ENCODE results near the gene PRSS21.

The PRSS21 gene

GRCh38 chr16:2860826-2861567 lies 44.0 kb downstream of the PRSS21 start:
- no peak for TF ChIP-seq CTCF (IDR thresholded peaks at IDR 0.05)
- Histone ChIP-seq H3K9me3 (no peaks in the 10 kb centered on the region), H3K36me3 (no peaks in the 10 kb centered on the region), H3K27me3 (peaks cover 72% of the 10 kb centered on the region), H3K27ac (no peak overlapping the region), H3K4me3 (ENCODE audit: low read depth in 1 of 2, low read length in 1 of 2) (no peak overlapping the region), H3K4me1 (ENCODE audit: control insufficient read depth in 1 of 2, insufficient read depth in 1 of 2, low read depth in 1 of 2, low read length in 1 of 2) (peaks cover 0 to 9% of the 10 kb centered on the region in 2 experiments)

GRCh38 chr16:2865651-2866050 lies 48.6 kb downstream of the PRSS21 start:
- Histone ChIP-seq H3K4me3 (ENCODE audit: low read depth in 1 of 2, low read length in 1 of 2) (no peak overlapping the region), H3K36me3 (no peaks in the 10 kb centered on the region), H3K9me3 (no peaks in the 10 kb centered on the region), H3K27me3 (peaks cover 34% of the 10 kb centered on the region), H3K27ac (no peak overlapping the region), H3K4me1 (ENCODE audit: control insufficient read depth in 1 of 2, insufficient read depth in 1 of 2, low read depth in 1 of 2, low read length in 1 of 2) (peaks cover 12 to 13% of the 10 kb centered on the region in 2 experiments)
- no peak for TF ChIP-seq CTCF (IDR thresholded peaks at IDR 0.05)

GRCh38 chr16:2866431-2866830 lies 49.4 kb downstream of the PRSS21 start:
- H3K27me3 ChIP-seq = peaks cover 34% of the 10 kb centered on the region
- H3K4me3 ChIP-seq (ENCODE audit: low read depth in 1 of 2, low read length in 1 of 2) = no peak overlapping the region
- H3K36me3 ChIP-seq = no peaks in the 10 kb centered on the region
- H3K9me3 ChIP-seq = no peaks in the 10 kb centered on the region
- H3K27ac ChIP-seq = no peak overlapping the region
- H3K4me1 ChIP-seq (ENCODE audit: control insufficient read depth in 1 of 2, insufficient read depth in 1 of 2, low read depth in 1 of 2, low read length in 1 of 2) = peaks cover 12 to 13% of the 10 kb centered on the region in 2 experiments
- no peak for TF ChIP-seq CTCF (IDR thresholded peaks at IDR 0.05)

GRCh38 chr16:2867661-2867986 lies 50.6 kb downstream of the PRSS21 start:
- H3K4me3 ChIP-seq (ENCODE audit: low read depth in 1 of 2, low read length in 1 of 2) = peak overlapping the region; percentile 77
- peak overlapping the region; percentile 83 for H3K27ac ChIP-seq
- no peak for TF ChIP-seq CTCF (IDR thresholded peaks at IDR 0.05)

GRCh38 chr16:2867987-2868789 lies 51.2 kb downstream of the PRSS21 start:
- H3K27me3 ChIP-seq = peaks cover 32% of the 10 kb centered on the region
- TF ChIP-seq CTCF (IDR thresholded peaks at IDR 0.05) = peak; percentile 75
- H3K4me3 ChIP-seq (ENCODE audit: low read depth in 1 of 2, low read length in 1 of 2) = peak overlapping the region; percentile 77
- no peaks in the 10 kb centered on the region for H3K36me3 ChIP-seq
- H3K27ac ChIP-seq = peak overlapping the region; percentile 83
- no peaks in the 10 kb centered on the region for H3K9me3 ChIP-seq
- peaks cover 12 to 13% of the 10 kb centered on the region in 2 experiments for H3K4me1 ChIP-seq (ENCODE audit: control insufficient read depth in 1 of 2, insufficient read depth in 1 of 2, low read depth in 1 of 2, low read length in 1 of 2)

More at GRCh38 chr16:2867661-2867986, 50.6 kb downstream of the PRSS21 start:
- no peaks in the 10 kb centered on the region for H3K9me3 ChIP-seq
- peaks cover 12 to 13% of the 10 kb centered on the region in 2 experiments for H3K4me1 ChIP-seq (ENCODE audit: control insufficient read depth in 1 of 2, insufficient read depth in 1 of 2, low read depth in 1 of 2, low read length in 1 of 2)
- no peaks in the 10 kb centered on the region for H3K36me3 ChIP-seq
- H3K27me3 ChIP-seq = peaks cover 35% of the 10 kb centered on the region
